ENCODE measurements around the gene UCN2.

UCN2 gene

DNA sequence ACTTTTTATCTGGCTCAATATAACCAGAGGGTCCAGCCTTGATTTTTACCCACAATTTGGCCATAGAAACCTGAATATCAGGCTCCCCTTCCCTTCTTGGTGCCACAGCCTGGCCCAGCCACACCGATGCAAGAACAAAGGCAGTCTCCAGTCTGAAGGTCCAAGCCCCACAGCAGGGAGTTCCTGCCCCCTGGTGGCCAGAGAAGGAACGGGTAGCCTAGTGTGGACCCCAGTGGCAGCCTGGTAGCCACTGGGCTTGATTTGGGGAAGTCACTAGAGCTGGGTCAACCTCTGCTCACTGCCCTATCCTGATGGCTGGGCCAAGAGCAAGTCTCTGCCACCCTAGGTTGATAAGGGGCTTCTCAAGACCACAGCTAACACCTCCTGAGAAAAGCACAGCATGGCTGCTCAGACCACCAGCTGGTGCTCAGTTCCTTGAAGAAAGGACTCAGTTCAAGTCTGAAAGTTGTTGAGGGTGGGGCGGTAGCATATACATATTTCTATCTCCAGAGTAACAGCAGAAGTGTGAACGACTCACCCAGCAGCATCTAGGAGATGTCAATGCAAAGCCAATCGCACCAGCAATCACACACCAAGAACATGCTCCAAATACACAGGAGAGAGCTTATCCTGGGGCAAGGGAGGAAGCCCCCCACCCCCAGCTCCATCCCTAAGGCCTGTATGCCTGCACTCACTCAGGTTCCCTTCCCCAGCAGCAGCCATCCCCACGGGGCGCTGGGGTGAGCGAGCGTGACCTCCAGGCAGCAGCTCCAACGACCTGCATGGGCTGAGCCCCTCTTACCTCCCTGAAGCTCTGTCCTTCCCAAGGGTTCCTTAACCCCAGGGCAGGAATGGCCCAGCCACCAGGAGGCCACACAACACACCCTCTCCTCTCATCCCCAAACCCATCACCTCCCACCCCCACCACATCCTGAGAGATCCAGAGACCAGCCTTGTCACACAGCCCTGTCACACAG is 14.6 kb downstream of the UCN2 start:
- H3K27me3 ChIP-seq (ENCODE audit: insufficient read depth, low read length): no peaks in the 10 kb centered on the region
- peaks cover 63% of the 10 kb centered on the region for H3K36me3 ChIP-seq (ENCODE audit: insufficient read depth, low read length)
- whole genome bisulfite sequencing: 74% methylated on average over 10 of the region's 10 CpGs
- H3K4me1 ChIP-seq (ENCODE audit: insufficient read depth, low read length): no peaks in the 10 kb centered on the region
- no peak overlapping the region; the same call in 1 of the 2 replicates for H3K27ac ChIP-seq (ENCODE audit: low read depth, low read length)
- H3K4me3 ChIP-seq (ENCODE audit: low read length): no peak overlapping the region
- no peak overlapping the region for H3K9ac ChIP-seq (ENCODE audit: low read depth, low read length)
- H3K9me3 ChIP-seq (ENCODE audit: insufficient read depth, low read depth, low read length): no peaks in the 10 kb centered on the region

DNA sequence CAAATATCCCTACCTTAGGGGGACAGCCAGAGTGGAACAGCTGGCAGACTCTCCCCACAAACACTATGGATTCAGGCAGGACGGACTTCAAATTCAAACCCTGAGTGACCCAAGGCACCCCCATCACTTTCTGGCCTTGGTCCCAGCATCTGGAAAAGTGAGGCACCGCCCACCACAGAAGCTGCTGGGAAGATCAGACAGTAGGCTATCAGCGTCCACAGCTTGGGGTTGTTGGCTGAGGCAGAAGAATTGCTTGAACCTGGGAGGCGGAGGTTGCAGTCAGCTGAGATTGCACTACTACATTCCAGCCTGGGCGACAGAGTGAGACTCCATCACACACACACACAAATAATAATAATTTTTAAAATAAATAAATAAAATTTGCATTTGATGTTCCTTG is 15.5 kb downstream of the UCN2 start:
- 99% methylated on average over 4 of the region's 5 CpGs for WGBS
- H3K27ac ChIP-seq (ENCODE audit: low read depth, low read length): no peak overlapping the region
- no peaks in the 10 kb centered on the region for H3K27me3 ChIP-seq (ENCODE audit: insufficient read depth, low read length)
- H3K9ac ChIP-seq (ENCODE audit: low read depth, low read length): no peak overlapping the region
- no peaks in the 10 kb centered on the region for H3K4me1 ChIP-seq (ENCODE audit: insufficient read depth, low read length)
- H3K4me3 ChIP-seq (ENCODE audit: low read length): no peak overlapping the region
- H3K36me3 ChIP-seq (ENCODE audit: insufficient read depth, low read length): peaks cover 65% of the 10 kb centered on the region
- no peaks in the 10 kb centered on the region for H3K9me3 ChIP-seq (ENCODE audit: insufficient read depth, low read depth, low read length)

DNA sequence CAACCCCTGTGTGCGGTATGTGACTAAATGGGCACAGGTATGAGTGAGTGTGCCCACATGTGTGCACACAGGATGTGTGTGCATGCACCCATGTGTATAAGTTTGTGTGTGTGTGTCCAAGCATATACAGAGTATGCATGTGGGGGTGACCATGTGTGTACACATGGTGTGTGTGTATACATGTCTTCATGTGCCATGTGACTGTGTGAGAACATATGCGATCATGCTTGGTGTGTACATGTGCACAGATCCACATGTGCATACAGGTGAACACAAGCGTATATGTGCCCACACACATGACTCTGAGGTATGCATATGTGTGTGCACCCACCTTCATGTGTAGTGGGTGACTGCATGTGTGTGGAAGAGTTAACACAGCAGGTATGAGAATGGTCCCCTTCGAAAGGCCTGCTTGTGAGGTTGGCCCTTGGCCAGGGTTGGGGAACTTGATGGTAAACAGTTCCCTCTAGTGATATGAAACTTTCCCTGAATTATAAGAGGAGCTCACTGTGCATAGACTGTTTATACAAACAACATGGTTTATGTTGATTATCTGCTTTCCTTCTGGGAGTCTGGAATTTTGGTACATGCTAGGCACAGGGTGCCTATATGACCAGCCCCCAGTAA is 17.3 kb downstream of the UCN2 start:
- peaks cover 72% of the 10 kb centered on the region for H3K36me3 ChIP-seq (ENCODE audit: insufficient read depth, low read length)
- no peaks in the 10 kb centered on the region for H3K27me3 ChIP-seq (ENCODE audit: insufficient read depth, low read length)
- WGBS: 92% methylated on average over 4 of the region's 4 CpGs
- H3K4me3 ChIP-seq (ENCODE audit: low read length): no peak overlapping the region
- no peak overlapping the region for H3K9ac ChIP-seq (ENCODE audit: low read depth, low read length)
- H3K27ac ChIP-seq (ENCODE audit: low read depth, low read length): no peak overlapping the region
- no peaks in the 10 kb centered on the region for H3K9me3 ChIP-seq (ENCODE audit: insufficient read depth, low read depth, low read length)
- no peaks in the 10 kb centered on the region for H3K4me1 ChIP-seq (ENCODE audit: insufficient read depth, low read length)

DNA sequence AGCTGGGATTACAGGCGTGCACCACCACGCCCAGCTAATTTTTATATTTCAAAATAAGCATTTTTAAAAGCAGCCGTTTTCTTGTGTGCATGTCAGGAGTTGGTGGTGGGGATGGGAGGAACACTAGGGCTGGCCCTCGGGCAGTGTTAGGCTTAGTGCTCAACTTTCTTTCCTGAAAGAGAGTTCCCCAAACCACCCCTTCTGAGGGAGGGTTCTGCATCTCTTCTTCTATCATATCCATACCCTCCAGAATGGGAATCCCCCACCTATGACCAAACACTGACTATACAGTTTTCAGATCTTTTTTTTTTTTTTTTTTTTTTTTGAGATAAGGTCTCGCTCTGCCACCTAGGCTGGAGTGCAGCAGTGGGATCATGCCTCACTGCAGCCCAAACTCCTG is 19.4 kb downstream of the UCN2 start:
- Histone ChIP-seq H3K27ac (ENCODE audit: low read depth, low read length) (no peak overlapping the region), H3K36me3 (ENCODE audit: insufficient read depth, low read length) (peaks cover 76% of the 10 kb centered on the region), H3K9me3 (ENCODE audit: insufficient read depth, low read depth, low read length) (no peaks in the 10 kb centered on the region), H3K4me1 (ENCODE audit: insufficient read depth, low read length) (no peaks in the 10 kb centered on the region), H3K27me3 (ENCODE audit: insufficient read depth, low read length) (no peaks in the 10 kb centered on the region), H3K4me3 (ENCODE audit: low read length) (no peak overlapping the region), H3K9ac (ENCODE audit: low read depth, low read length) (no peak overlapping the region)
- WGBS: 95% methylated on average over 5 of the region's 5 CpGs

DNA sequence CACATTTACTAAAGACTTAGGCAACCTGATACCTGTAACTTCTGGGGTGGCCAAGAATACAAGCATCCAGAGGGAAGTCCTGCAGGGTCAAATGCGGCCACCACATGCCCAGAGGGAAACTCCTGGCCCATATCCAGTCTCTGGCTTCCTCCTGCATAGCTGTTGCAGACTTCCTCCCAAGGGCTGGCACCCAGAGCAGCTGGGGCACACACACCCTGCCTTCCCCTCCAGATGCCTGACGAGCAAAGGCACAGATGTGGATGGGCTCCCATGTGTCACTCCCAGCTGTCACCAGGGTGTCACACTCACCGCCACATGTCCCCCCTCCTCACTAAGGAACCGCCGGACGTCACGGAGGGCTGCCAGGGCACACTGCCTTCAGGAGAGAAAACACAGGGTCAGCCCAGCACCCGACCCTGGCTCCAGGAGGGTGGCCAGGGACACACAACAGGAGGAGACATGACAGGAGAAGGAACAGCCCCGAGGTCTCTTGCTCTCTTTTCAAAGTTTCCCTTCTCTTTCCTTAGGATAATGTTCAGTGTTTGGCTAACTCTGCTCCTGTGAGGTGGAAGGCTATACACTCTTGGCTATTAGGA is 20.2 kb downstream of the UCN2 start:
- H3K4me1 ChIP-seq (ENCODE audit: insufficient read depth, low read length): no peaks in the 10 kb centered on the region
- no peaks in the 10 kb centered on the region for H3K9me3 ChIP-seq (ENCODE audit: insufficient read depth, low read depth, low read length)
- H3K9ac ChIP-seq (ENCODE audit: low read depth, low read length): no peak overlapping the region
- no peak overlapping the region for H3K4me3 ChIP-seq (ENCODE audit: low read length)
- peaks cover 78% of the 10 kb centered on the region for H3K36me3 ChIP-seq (ENCODE audit: insufficient read depth, low read length)
- no peaks in the 10 kb centered on the region for H3K27me3 ChIP-seq (ENCODE audit: insufficient read depth, low read length)
- 93% methylated on average over 8 of the region's 9 CpGs for WGBS
- no peak overlapping the region for H3K27ac ChIP-seq (ENCODE audit: low read depth, low read length)

DNA sequence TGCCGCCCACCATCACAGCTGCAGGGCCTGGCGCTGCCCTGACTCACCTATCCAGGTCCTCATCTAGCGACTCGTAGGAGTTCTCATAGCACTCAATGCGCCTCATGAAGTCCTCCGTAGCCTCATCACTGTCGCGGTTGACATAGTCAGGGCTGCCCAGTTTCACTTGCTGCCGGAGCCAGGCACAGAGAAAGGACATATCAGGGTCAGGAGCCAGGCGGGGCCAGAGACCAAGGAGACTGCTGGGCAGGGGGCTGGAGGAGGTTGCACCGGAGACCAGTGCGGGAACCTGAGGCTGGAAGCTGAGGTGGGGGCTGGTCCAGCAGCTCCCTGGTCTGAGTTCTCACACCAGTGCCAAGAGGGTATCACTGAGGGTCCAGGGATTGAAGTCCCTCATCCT is 25.1 kb downstream of the UCN2 start:
- 96% methylated on average over 12 of the region's 12 CpGs for WGBS
- Histone ChIP-seq H3K27me3 (ENCODE audit: insufficient read depth, low read length) (no peaks in the 10 kb centered on the region), H3K4me1 (ENCODE audit: insufficient read depth, low read length) (no peaks in the 10 kb centered on the region), H3K27ac (ENCODE audit: low read depth, low read length) (no peak overlapping the region), H3K4me3 (ENCODE audit: low read length) (no peak overlapping the region), H3K36me3 (ENCODE audit: insufficient read depth, low read length) (peaks cover 89% of the 10 kb centered on the region), H3K9ac (ENCODE audit: low read depth, low read length) (no peak overlapping the region), H3K9me3 (ENCODE audit: insufficient read depth, low read depth, low read length) (no peaks in the 10 kb centered on the region)

DNA sequence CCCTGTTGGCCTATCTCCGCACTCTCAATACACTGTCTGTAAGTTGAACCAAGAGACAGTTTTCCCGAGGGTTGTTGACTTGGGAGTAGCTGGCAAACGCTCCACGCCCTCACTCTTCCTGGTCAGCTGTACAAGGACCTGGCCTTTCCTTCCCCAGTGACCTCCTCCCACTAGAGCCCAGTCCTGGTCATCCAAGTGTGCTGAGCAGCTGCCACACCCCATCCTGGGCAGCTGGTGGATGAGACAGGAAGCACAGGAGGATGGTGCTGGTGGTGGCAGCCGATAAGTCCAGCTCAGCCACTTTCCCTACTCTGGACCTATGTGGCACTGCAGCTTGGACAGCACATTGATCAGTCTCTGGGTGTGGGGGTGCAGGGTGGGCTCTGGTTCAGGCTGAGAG is 26.8 kb downstream of the UCN2 start:
- H3K27ac ChIP-seq (ENCODE audit: low read depth, low read length): no peak overlapping the region
- H3K9ac ChIP-seq (ENCODE audit: low read depth, low read length): no peak overlapping the region
- no peaks in the 10 kb centered on the region for H3K4me1 ChIP-seq (ENCODE audit: insufficient read depth, low read length)
- H3K4me3 ChIP-seq (ENCODE audit: low read length): no peak overlapping the region
- 96% methylated on average over 5 of the region's 5 CpGs for WGBS
- H3K36me3 ChIP-seq (ENCODE audit: insufficient read depth, low read length): peaks cover 89% of the 10 kb centered on the region
- H3K9me3 ChIP-seq (ENCODE audit: insufficient read depth, low read depth, low read length): no peaks in the 10 kb centered on the region
- no peaks in the 10 kb centered on the region for H3K27me3 ChIP-seq (ENCODE audit: insufficient read depth, low read length)

DNA sequence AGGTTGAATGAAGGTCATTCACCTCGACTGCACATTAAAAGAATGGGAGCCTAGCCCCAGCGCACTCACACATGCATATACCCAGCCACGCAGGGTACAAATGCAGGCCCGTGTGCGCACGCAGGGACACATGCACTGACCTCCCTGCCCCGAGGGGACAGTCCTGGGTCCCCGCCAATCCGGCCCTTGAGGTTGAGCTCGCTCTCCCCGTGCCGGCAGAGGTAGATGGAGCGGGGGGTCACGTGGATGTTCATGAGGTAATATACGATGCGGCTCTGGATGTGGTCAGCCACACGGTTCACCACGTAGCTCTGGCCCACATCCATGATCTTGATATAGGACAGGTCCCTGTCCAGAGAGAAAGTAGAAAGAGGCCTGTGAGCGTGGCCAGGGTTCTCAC is 27.5 kb downstream of the UCN2 start:
- Histone ChIP-seq H3K9me3 (ENCODE audit: insufficient read depth, low read depth, low read length) (no peaks in the 10 kb centered on the region), H3K27me3 (ENCODE audit: insufficient read depth, low read length) (no peaks in the 10 kb centered on the region), H3K4me1 (ENCODE audit: insufficient read depth, low read length) (no peaks in the 10 kb centered on the region), H3K27ac (ENCODE audit: low read depth, low read length) (no peak overlapping the region), H3K36me3 (ENCODE audit: insufficient read depth, low read length) (peaks cover 87% of the 10 kb centered on the region), H3K9ac (ENCODE audit: low read depth, low read length) (no peak overlapping the region), H3K4me3 (ENCODE audit: low read length) (no peak overlapping the region)
- WGBS: 96% methylated on average over 19 of the region's 19 CpGs

DNA sequence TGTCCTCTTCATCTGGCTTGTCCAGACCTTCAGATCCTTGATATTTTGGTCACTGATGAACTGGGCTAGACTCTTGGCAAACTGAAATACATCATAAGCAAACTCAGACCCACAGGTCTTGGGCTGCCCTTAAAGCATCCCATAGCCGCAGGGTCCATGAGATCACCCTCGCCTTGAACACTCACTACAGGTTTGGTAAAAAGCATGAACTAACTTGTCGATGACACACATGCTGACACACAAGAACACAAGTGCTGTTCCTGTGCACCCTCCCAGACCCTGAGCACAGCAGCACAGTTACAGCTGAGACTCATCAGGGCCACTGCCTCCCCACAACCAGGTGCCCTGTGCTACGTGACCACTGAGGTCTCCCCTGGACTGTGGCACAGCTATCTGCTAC is 28.0 kb downstream of the UCN2 start:
- H3K4me3 ChIP-seq (ENCODE audit: low read length): no peak overlapping the region
- WGBS: 95% methylated on average over 4 of the region's 4 CpGs
- H3K4me1 ChIP-seq (ENCODE audit: insufficient read depth, low read length): no peaks in the 10 kb centered on the region
- H3K27ac ChIP-seq (ENCODE audit: low read depth, low read length): no peak overlapping the region
- H3K27me3 ChIP-seq (ENCODE audit: insufficient read depth, low read length): no peaks in the 10 kb centered on the region
- peaks cover 92% of the 10 kb centered on the region for H3K36me3 ChIP-seq (ENCODE audit: insufficient read depth, low read length)
- H3K9ac ChIP-seq (ENCODE audit: low read depth, low read length): no peak overlapping the region
- H3K9me3 ChIP-seq (ENCODE audit: insufficient read depth, low read depth, low read length): no peaks in the 10 kb centered on the region

DNA sequence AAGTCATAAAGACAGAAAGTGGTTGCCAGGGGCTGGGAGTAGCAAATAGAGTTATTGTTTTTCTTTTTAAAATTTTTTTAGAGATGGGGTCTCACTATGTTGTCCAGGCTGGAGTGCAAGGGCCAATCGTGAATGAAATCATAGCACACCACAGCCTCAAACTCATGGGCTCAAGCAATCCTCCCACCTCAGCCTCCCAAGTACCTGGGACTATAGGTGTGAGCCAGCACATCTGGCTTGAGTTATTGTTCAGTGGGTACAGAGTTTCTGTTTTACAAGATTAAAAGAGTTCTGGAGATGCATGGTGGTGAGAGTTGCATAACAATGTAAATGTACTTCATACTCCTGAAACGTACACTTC is 30.6 kb downstream of the UCN2 start:
- Histone ChIP-seq H3K36me3 (ENCODE audit: insufficient read depth, low read length) (peaks cover 88% of the 10 kb centered on the region), H3K4me1 (ENCODE audit: insufficient read depth, low read length) (no peaks in the 10 kb centered on the region), H3K27ac (ENCODE audit: low read depth, low read length) (no peak overlapping the region), H3K27me3 (ENCODE audit: insufficient read depth, low read length) (no peaks in the 10 kb centered on the region), H3K9ac (ENCODE audit: low read depth, low read length) (no peak overlapping the region), H3K9me3 (ENCODE audit: insufficient read depth, low read depth, low read length) (no peaks in the 10 kb centered on the region), H3K4me3 (ENCODE audit: low read length) (no peak overlapping the region)
- 88% methylated on average over 1 of the region's 2 CpGs for WGBS

DNA sequence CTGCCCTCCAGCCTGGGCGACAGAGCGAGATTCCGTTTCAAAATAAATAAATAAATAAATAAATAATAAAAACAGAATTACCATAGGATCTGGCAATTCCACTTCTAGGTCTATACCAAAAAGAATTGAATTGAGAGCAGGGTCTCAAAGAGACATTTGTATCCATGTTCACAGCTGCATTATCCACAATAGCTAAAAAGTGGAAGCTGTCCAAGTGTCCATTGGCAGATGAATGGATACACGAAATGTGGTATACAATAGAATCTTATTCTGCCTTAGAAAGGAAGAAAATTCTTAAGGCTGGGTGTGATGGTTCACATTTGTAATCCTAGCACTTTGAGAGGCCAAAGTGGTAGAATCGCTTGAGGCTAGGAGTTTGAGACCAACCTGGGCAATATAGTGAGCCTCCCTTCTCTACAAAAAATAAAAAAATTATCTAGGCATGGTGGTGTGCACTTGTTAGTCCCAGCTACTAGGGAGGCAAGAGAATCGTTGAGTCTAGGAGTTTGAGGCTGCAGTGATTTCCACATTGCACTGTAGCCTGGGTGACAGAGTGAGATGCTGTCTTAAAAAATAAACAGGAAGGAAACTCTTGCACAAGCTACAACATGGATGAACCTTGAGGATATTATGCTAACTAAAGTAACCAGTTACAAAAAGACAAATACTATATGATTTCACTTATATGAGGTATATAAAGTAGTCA is 31.2 kb downstream of the UCN2 start:
- H3K9ac ChIP-seq (ENCODE audit: low read depth, low read length): no peak overlapping the region
- H3K36me3 ChIP-seq (ENCODE audit: insufficient read depth, low read length): peaks cover 88% of the 10 kb centered on the region
- H3K4me1 ChIP-seq (ENCODE audit: insufficient read depth, low read length): no peaks in the 10 kb centered on the region
- H3K4me3 ChIP-seq (ENCODE audit: low read length): no peak overlapping the region
- no peaks in the 10 kb centered on the region for H3K9me3 ChIP-seq (ENCODE audit: insufficient read depth, low read depth, low read length)
- H3K27ac ChIP-seq (ENCODE audit: low read depth, low read length): no peak overlapping the region
- WGBS: 88% methylated on average over 3 of the region's 6 CpGs
- no peaks in the 10 kb centered on the region for H3K27me3 ChIP-seq (ENCODE audit: insufficient read depth, low read length)

Measured in HUES64 (cell line).